Fibroblast of skin of abdomen (primary cell): ENCODE results near the gene LMOD1. TPM values are rescaled to one million over a fixed set of nuclear protein-coding genes. Genes with fewer than 3 reads are reported as not detected.
"Not testable (repeated sequence)": the region's sequence is repeated elsewhere in the genome, so short reads cannot be mapped to it uniquely, and the experiment has no call there.

Experiments
- DNase-seq: peaks from one replicate; pipeline ENCODE4 v3.0.0-alpha.2; 2013
- polyA plus RNA-seq, 2 experiments: library from polyadenylated mRNA; unstranded; fragments of 120-200 nt; gene quantifications; one replicate each; pipeline ENCODE4 v1.2.1, GENCODE V29; 2013; ENCODE audit not compliant: insufficient read length in 2 of 2

LMOD1 gene
- polyA plus RNA-seq (2013, experiment 1 of 2; ENCODE audit: insufficient read length) = 48.8 TPM
- 46.7 TPM for polyA plus RNA-seq (2013, experiment 2 of 2; ENCODE audit: insufficient read length)

DNA sequence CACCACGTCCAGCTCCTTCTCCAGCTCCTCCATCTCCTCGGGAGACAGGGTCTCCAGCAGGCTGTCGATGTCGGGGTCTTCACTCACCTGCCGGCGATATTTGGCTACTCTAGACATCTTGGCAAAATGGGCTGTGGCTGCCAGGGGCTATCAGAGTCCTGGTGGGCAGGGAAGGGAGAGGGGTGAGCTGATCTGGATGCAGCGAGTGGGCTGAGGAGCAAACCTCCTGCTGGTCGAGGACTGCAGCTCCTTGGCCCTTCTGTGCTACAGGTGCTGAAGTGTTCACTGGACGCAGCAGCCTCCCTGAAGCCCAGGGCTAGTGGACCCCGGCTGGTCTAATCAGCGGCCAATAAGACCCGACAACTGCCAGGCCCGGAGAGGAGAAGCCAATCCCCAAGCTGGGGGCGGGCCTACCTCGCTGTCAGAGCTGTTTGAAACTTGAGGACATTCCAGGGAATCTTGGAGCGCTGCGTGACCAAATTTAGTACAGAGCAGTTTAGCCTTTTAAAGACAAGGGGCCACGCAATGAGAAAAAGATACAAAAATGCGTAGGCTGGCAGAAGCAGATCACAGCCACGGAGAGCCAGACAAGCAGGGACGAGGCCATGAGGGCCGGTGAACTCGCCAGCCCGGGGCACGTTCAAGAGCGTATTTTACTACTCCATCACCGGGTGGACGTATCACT, at the start of gene LMOD1:
LMOD1 (minus strand) TSS at position 325 of the 685 bp plus-strand sequence; CDS start at position 117, 208 bp downstream.
- peak; percentile 96 for DNase-seq

DNA sequence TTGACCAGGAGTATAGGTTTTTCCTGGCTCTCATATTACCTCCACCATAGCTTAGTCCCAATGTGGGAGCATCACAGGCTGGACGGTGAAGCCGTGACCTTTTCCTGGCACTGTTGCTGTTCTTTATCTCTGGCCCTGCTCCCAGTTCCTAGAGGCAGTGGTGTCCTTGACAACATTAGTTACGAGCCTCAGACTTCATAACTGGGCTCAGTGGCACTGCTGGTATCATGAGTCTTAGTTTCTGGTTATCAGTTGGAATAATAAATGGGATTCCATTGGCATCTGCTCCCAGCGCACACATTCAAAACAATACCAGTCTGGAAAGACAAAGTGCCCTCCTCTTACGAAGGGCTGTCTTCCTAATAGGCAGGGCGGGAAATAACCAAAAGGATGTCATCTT, 44.1 kb upstream of the LMOD1 start:
- DNase-seq = no peak

DNA sequence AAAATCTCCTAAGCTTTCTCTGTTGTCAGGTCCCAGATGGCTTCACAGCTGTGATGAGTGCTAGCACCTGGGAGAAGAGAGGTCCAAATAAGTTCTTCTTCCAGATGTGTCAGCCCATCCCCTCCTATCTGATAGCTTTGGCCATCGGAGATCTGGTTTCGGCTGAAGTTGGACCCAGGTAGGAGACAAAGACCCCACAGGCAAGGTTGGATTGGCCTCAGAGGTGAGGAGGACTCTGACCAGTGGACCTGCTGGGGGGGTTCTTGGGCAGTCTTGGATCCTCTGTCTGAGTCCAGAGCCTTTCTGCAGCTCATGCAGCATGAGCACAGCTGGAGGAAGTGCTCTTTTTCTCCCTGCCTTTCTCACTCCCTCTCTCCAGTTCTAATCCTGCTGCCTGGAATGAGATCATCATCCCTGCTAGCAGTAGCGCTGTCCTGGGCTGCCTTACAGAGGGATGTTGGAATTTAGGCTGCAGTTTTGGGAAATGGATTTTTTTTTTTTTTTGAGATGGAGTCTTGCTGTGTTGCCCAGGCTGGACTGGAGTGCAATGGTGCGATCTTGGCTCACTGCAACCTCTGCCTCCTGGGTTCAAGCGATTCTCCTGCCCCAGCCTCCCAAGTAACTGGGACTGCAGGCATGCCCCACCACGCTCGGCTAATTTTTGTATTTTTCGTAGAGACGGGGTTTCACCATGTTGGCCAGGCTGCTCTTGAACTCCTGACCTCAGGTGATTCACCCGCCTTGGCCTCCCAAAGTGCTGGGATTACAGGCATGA, 43.2 kb upstream of the LMOD1 start:
- DNase-seq = no peak

DNA sequence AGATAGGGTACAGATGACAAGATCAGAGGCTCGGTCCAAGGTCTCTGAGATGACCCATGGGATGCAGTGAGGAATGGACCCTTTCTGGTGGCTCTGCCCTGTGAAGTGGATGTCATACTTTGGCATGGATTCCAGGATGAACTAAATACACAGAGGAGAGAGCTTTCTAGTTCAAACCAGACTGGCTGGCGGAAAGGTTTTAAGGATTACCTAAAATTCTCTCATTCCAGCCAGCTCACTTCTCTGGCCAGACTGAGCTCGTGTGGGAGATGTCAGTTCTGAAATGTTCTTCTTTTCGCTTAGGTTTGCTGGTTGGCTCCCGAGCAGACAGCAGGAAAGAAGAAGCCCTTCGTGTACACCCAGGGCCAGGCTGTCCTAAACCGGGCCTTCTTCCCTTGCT, 42.3 kb upstream of the LMOD1 start:
- DNase-seq = no peak

DNA sequence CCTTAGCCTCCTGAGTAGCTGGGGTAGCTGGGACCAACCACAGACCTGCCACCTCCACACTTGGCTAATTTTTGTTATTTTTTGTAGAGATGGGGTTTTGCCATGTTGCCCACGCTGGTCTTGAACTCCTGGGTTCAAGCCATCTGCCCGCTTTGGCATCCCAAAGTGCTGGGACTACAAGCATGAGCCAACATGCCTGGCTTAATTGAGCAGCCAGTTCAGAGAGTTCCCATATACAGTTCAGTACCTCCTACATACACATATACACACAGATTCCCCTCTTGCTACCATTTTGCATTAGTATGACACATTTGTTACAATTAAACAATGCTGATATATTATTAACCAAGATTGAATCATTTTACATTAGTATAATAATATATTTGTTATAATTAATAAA, 39.0 kb upstream of the LMOD1 start:
- DNase-seq = no peak

DNA sequence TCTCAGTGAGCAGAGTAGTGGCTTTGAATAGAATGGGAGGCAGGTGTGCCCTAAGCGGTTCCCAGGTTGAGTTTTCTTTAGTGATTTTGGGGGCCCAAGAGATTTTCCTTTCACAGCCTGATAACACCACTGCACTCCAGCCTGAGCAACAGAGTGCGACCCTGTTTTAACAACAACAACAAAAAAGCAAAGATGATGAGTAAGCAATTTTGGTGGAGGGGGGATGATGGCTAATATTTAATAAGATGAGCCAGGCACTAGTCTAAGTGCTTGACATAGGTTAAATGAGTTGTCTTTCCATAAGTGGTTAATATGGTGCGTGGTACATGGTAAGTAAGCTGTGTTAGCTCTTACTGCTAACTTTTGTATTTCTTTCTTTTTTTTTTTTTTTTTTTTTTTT, 38.1 kb upstream of the LMOD1 start:
- no peak for DNase-seq

DNA sequence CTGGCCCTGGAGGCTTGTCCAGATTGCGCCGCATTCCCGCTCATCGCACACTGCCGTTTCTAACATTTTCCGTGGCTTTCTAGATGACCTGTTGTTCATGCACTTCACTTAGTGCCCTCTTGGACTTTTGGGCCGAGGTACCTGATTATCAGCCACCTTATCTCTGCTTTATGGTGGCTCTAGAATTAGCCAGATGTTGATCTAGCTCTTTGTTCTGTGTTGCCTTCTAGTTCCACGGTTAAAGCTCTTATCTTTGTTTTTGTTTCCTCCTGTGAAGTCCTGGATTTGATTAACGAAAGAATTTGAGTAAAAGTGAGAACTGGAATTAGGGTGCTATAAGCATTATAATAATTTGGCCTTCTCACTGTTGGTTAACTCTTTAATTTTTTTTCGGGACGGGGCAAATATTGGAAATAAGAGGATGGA, 37.0 kb upstream of the LMOD1 start:
- no peak for DNase-seq

DNA sequence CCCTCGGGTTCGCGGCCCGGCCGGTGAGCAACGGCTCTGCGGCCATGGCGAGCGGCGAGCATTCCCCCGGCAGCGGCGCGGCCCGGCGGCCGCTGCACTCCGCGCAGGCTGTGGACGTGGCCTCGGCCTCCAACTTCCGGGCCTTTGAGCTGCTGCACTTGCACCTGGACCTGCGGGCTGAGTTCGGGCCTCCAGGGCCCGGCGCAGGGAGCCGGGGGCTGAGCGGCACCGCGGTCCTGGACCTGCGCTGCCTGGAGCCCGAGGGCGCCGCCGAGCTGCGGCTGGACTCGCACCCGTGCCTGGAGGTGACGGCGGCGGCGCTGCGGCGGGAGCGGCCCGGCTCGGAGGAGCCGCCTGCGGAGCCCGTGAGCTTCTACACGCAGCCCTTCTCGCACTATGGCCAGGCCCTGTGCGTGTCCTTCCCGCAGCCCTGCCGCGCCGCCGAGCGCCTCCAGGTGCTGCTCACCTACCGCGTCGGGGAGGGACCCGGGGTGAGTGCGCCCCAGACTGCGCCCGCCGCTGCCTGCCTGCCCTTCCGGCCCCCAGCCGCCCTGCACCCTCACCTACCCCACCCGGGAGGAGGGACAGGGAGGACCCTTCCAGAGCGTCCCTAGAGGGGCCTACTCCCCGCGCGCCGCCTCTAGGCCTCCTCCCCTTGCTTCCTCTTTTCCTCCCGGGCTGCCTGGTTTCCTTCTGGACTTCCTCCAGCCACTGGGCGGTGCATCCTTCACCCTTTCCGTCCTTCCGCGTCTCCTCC, 36.5 kb upstream of the LMOD1 start, which contains the start of gene RNPEP:
RNPEP (plus strand) TSS at position 26 of the 757 bp plus-strand sequence; CDS start at position 45, 19 bp downstream.
- peak; percentile 69 for DNase-seq

DNA sequence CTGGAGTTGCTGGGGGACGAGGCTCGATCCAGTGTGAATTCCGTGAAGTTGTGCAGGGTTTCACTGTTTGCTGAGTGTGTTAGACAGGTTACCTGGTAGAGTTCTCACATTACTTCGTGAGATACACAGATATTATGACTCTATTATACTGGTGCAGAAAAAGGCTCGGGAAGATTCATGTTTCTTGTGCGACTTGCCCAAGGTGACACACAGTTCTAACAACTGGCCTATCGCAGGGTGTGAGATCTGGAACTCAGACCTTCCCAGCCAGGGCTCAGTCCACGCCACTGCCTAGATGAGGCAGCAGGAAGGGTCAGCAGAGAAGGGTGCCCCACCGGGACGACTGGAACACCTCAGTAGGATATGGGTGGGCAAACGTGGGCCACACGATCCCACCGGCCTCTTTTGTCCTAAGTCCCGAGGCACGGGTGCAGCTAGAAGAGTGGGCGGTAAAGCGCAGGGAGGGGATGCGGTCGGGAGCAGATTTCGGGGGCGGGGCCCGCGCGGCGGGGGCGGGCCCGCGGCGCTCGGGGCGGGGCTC, 35.8 kb upstream of the LMOD1 start:
- no peak for DNase-seq

DNA sequence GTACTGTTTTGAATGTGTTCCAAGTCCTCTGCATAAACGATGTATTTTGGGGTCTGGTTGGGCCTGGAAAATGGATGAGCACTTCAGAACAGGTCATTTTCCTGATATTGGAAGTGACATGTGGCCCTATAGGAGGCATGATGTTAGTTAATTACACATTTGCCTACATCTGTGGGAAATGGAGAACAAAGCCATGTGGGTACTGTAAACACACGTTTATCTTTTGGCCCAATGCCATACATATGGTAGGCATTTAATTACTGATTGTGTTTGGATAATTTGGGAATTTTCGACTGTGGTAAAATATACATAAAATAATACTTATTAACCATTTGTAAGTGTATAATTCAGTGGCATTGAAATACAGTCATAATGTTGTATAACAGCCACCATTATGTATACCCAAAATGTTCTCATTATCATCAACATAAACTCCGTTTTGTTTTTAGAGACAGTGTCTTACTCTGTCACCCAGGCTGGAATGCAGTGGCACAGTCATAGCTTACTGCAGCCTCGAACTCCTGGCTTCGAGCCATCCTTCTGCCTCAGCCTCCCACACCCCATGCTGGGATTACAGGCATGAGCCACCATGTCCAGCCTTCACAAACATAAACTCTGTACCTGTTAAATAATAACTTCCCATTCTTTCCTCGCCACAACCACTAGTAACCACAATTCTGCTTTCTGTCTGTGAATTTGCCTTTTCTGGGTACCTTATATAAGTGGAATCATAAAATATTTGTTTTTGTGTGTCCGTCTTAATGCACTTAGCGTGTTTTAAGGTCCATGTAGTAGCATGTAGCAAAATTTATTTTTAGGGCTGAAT, 24.2 kb upstream of the LMOD1 start:
- DNase-seq = no peak

DNA sequence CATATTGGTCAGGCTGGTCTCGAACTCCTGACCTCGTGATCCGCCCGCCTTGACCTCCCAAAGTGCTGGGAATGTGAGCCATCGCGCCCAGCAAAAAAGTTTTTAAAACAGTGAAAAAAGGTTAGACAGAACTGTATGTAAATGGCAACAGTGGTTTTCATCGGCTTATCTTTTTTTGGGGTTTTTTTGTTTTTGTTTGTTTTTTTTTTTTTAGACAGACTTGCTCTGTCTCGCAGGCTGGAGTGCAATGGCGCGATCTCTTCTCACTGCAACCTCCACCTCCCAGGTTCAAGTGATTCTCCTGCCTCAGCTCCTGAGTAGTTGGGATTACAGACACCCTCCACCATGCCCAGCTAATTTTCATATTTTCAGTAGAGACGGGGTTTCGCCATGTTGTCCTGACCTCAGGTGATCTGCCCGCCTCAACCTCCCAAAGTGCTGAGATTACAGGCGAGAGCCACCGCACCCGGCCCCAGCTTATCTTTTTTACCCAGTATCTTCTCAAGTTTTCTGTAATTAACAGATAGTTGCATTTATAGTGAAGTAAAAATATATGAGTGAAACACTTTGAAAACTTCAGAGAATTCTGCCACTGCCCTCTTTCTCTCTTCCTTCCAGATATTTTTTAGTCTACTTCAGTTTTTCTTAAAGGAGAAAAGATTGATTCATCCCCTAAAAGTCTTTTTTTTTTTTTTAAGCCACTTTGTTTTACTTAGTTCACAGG, 22.0 kb upstream of the LMOD1 start:
- DNase-seq = no peak

DNA sequence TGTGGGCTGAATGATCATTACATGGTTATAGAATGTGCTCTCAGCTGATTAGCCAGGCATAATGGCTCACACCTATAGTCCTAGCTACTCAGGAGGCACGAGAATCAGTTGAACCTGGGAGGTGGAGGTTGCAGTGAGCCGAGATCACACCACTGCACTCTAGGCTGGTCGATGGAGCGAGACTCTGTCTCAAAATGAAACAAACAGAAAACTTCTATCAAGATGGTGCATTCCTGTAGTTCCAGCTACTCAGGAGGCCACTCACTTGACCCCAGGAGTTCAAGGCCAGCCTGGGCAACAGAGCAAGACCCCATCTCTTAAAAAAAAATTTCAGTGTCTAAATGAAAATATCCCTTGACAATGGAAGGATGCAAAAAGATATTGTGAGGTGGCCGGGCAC, 19.8 kb upstream of the LMOD1 start:
- no peak for DNase-seq

DNA sequence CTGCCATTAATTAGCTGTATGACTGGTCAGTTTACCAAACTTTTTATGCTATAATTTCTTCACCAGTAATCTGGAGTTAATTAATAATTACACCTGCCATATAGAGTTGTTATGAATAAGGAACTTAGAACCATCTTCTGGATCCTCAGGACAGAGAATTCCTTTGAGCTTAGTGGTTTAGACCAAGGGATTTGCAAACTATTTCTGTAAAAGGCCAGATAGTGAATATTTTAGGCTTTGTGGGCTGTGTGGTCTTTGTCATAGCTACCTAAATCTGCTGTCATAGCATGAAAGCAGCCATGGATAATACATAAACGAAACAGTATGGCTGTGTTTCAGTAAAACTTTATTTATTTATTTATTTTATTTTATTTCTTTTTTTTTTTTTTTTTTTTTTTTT, 17.9 kb upstream of the LMOD1 start:
- peak; percentile 85 for DNase-seq

DNA sequence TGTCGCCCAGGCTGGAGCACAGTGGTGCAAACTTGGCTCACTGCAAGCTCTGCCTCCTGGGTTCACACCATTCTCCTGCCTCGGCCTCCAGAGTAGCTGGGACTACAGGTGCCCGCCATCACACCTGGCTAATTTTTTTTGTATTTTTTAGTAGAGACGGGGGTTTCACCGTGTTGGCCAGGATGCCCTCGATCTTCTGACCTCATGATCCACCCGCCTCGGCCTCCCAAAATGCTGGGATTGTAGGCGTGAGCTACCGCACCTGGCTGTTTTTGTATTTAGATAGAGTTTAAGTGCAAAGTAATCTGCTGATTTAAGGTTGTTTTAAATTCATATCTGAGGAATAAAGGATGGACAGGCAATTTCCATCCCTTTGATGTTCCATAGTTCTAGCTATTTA, 16.0 kb upstream of the LMOD1 start:
- not testable (repeated sequence) for DNase-seq

DNA sequence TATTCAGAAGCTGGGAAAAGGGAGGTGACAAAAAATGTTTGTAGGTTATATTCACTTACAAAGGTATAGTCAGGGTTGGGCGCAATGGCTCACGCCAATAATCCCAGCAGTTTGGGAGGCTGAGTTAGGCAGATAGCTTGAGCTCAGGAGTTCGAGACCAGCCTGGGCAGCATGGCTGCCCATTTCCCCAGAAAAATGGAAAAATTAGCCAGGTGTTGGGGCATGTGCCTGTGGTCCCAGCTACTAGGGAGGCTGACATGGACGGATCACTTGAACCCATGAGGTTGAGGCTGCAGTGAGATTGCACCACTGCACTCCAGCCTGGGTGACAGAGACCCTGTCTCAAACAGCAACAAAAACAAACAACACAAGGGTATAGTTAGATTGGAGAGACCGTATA, 12.0 kb upstream of the LMOD1 start:
- no peak for DNase-seq

DNA sequence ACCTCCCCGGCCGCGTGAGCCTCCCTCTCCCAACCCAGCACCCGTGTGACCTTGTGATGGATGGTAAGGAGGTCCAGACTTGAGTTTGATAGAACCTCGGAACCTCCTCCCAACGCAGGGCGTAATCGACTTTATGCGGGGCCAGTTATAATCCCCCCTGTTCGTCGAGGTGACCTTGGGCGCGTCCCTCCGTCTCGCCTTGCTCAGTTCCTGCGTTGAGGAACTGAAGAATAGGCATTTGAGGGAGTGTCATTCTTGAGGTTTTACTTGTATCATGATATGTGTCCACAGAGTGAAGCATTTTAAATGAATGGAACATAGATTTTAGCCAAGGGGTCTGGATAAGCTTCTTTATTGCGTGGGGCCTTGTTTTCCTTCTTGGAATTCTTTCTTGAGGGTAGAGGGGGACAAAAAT, 9.4 kb upstream of the LMOD1 start:
- no peak for DNase-seq

DNA sequence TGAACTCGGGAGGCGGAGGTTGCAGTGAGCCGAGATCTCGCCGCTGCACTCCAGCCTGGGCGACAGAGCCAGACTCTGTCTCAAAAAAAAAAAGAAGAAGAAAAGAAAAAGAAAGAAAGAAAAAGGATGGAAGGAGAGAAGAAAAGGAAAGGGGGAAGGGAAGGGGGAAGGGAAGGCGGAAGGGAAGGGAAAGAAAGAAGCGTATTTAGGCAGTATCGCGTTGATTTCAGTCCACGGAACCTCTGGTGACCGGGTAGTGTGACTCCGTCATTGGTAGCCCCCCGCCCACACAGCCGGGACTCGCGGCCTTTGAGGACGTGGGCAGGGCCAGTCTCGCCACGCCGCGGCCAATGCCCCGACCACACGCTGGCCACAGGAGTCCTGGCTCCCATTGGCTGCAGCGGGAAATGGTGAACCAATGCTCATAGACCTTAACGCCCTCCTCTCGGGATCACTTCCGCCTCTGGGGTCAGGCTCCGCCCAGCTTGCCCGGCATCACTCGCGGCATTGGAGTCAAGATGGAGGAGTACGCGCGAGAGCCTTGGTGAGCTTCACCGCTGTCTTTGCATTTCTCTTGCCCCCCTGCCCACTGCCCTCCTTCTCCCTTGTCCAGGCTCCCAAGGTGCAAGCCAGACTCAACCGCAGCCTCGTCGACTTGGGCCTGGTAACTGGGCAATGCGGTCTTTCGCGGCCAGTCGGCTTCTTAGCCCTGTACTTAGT, 8.8 kb upstream of the LMOD1 start, which contains the start of gene TIMM17A:
TIMM17A (plus strand) TSS at position 495 of the 720 bp plus-strand sequence; CDS start at position 519, 24 bp downstream.
- peak; percentile 99 for DNase-seq

DNA sequence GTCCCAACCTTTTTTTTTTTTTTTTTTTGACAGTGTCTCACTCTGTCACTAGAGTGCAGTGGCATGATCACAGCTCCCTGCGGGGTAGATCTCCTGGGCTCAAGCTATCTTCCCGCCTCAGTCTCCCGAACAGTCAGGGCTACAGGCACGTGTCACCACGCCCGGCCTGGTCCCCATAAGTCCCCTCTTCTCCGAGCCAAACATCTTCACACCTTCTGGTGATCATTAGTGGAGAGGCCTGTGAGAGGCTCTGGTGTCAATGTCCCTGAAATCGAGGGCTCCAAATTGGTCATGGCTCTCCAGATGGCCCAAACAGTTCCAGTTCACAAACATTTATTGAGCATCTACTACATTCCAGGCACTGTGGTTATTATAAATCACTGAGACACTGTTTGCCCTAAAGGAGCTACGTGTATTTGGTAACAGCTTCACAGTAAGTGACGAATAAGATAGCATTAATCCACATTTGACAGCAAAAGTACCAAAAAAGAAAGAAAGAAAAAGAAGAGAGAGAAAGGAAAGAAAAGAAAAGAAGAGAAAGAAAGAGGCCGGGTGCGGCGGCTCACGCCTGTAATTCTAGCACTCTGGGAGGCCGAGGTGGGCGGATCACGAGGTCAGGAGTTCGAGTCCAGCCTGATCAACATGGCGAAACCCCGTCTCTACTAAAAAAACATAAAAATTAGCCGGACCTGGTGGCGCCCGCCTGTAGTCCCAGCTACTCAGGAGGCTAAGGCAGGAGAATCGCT, 8.1 kb upstream of the LMOD1 start:
- DNase-seq = no peak

DNA sequence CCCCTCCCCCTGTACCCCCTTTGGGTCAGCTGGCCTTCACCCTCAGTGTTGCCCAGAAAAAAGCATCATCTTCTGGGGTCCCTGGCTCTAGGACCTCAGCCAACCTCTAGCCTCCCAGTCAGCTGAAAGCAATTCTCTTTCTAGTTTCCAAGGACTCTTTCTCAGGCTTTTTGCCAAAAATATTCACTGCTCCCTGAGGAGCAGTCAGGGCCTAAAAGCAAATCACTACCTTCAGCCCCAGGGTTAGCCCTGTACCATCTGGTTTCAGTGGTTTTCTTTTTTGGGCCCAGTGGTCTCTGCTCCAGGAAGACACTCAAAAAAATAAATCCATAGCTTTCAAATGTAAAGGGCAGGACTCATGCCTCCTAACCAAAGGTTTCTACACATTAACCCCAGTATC, 3.1 kb upstream of the LMOD1 start:
- peak; percentile 47 for DNase-seq

DNA sequence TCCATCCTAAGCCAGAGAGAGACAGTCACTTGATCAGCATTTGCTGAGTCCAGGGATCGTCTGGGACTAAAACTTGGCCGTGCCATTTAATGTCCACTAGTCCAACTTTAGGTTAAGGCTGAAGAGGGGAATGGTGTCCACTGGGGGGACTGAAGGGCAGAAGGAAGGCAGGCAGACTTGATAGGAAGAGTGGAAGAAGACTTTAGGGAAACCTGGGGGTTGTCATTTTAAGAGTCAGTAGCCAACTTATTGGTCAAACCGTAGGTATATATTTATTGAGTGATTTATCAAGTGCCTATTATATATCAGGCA, 1.3 kb upstream of the LMOD1 start:
- no peak for DNase-seq
